HG02610 (cell line): ENCODE data around the gene SUPT5H.
"Not testable (repeated sequence)": the region's sequence is repeated elsewhere in the genome, so short reads cannot be mapped to it uniquely, and the experiment has no call there.

Experiments
- ATAC-seq: cut with Tn5 transposase; IDR thresholded peaks from one replicate; pipeline ENCODE4 v1.9.1; 2021; ENCODE audit warnings: mild to moderate bottlenecking, moderate library complexity; ENCODE audit not compliant: unreplicated experiment

SUPT5H gene

GRCh38 chr19:39463403-39463802, 18.0 kb downstream of the SUPT5H start:
- no peak for ATAC-seq

- no peak for ATAC-seq
Measured at GRCh38 chr19:39465956-39466747, 20.8 kb downstream of the SUPT5H start.

GRCh38 chr19:39467941-39468340, 22.6 kb downstream of the SUPT5H start:
- ATAC-seq, result no peak

GRCh38 chr19:39469036-39469435, 23.7 kb downstream of the SUPT5H start:
- ATAC-seq, result no peak

GRCh38 chr19:39469567-39469966, 24.2 kb downstream of the SUPT5H start:
- no peak for ATAC-seq

GRCh38 chr19:39470724-39471339, 25.4 kb downstream of the SUPT5H start:
- ATAC-seq, result no peak

- no peak for ATAC-seq
Measured at GRCh38 chr19:39471756-39472536, 26.6 kb downstream of the SUPT5H start.

- no peak for ATAC-seq
Measured at GRCh38 chr19:39472746-39473442, 27.5 kb downstream of the SUPT5H start.

GRCh38 chr19:39473443-39473960, 28.1 kb downstream of the SUPT5H start:
- no peak for ATAC-seq

- no peak for ATAC-seq
Measured at GRCh38 chr19:39474139-39474620, 28.8 kb downstream of the SUPT5H start.

GRCh38 chr19:39475748-39476147, 30.4 kb downstream of the SUPT5H start:
- no peak for ATAC-seq

- not testable (repeated sequence) for ATAC-seq
Measured at GRCh38 chr19:39479319-39479801, 34.0 kb downstream of the SUPT5H start.

GRCh38 chr19:39479916-39480315, 34.5 kb downstream of the SUPT5H start:
- no peak for ATAC-seq

GRCh38 chr19:39480337-39481228, 35.2 kb downstream of the SUPT5H start, which contains the start of gene TIMM50:
Gene TIMM50, plus strand, starts transcription at chr19:39480838. Its CDS starts 16 bp downstream, at chr19:39480854.
- peak; percentile 86 for ATAC-seq

- ATAC-seq, result no peak
Measured at GRCh38 chr19:39481229-39481545, 35.8 kb downstream of the SUPT5H start.

GRCh38 chr19:39481676-39482075, 36.3 kb downstream of the SUPT5H start:
- ATAC-seq, result no peak

- no peak for ATAC-seq
Measured at GRCh38 chr19:39483141-39483540, 37.8 kb downstream of the SUPT5H start.

GRCh38 chr19:39489756-39490155, 44.4 kb downstream of the SUPT5H start:
- ATAC-seq, result no peak

GRCh38 chr19:39492225-39492624, 46.8 kb downstream of the SUPT5H start:
- no peak for ATAC-seq

GRCh38 chr19:39492788-39493187, 47.4 kb downstream of the SUPT5H start:
- ATAC-seq, result no peak
